ENCODE measurements around the gene DHX30. TPM values are rescaled to one million over a fixed set of nuclear protein-coding genes. Genes with fewer than 3 reads are reported as not detected.

The DHX30 gene
- total RNA-seq, 1 donor = 59.4 TPM

GRCh38 chr3:47896736-47897135, 93.8 kb downstream of the DHX30 start:
- H3K4me2 ChIP-seq (ENCODE audit: insufficient read depth, low read length) = no peak overlapping the region
- peaks cover 11% of the 10 kb centered on the region for H4K20me1 ChIP-seq (ENCODE audit: insufficient read depth, low read length)
- peaks cover 33% of the 10 kb centered on the region for H3K36me3 ChIP-seq (ENCODE audit: insufficient read depth, low read length)
- H3K9me3 ChIP-seq (ENCODE audit: low read depth, low read length) = no peaks in the 10 kb centered on the region
- TF ChIP-seq CTCF (IDR thresholded peaks at IDR 0.05; ENCODE audit: extremely low read depth, low read depth, low read length) = no peak
- no peak overlapping the region for H3K27ac ChIP-seq (ENCODE audit: low read depth, low read length)
- H2AFZ ChIP-seq (ENCODE audit: low read length) = no peak overlapping the region
- H3K79me2 ChIP-seq (ENCODE audit: insufficient read depth, low read length) = peaks cover 23% of the 10 kb centered on the region
- H3K27me3 ChIP-seq (ENCODE audit: insufficient read depth, low read length) = no peaks in the 10 kb centered on the region
- no peak overlapping the region for H3K4me3 ChIP-seq (ENCODE audit: insufficient read depth, low read length)
- no peaks in the 10 kb centered on the region for H3K4me1 ChIP-seq (ENCODE audit: insufficient read depth, low read length)
- no peak for DNase-seq (ENCODE audit: insufficient read length, low spot score, missing footprints)

GRCh38 chr3:47897954-47898353, 95.0 kb downstream of the DHX30 start:
- Histone ChIP-seq H3K4me3 (ENCODE audit: insufficient read depth, low read length) (no peak overlapping the region), H2AFZ (ENCODE audit: low read length) (no peak overlapping the region), H3K79me2 (ENCODE audit: insufficient read depth, low read length) (peaks cover 20% of the 10 kb centered on the region), H3K4me1 (ENCODE audit: insufficient read depth, low read length) (peaks cover 6% of the 10 kb centered on the region), H4K20me1 (ENCODE audit: insufficient read depth, low read length) (peaks cover 14% of the 10 kb centered on the region), H3K36me3 (ENCODE audit: insufficient read depth, low read length) (peaks cover 27% of the 10 kb centered on the region), H3K27ac (ENCODE audit: low read depth, low read length) (no peak overlapping the region), H3K4me2 (ENCODE audit: insufficient read depth, low read length) (no peak overlapping the region), H3K9me3 (ENCODE audit: low read depth, low read length) (no peaks in the 10 kb centered on the region), H3K27me3 (ENCODE audit: insufficient read depth, low read length) (no peaks in the 10 kb centered on the region)
- DNase-seq (ENCODE audit: insufficient read length, low spot score, missing footprints) = no peak
- TF ChIP-seq CTCF (IDR thresholded peaks at IDR 0.05; ENCODE audit: extremely low read depth, low read depth, low read length) = no peak

DNA sequence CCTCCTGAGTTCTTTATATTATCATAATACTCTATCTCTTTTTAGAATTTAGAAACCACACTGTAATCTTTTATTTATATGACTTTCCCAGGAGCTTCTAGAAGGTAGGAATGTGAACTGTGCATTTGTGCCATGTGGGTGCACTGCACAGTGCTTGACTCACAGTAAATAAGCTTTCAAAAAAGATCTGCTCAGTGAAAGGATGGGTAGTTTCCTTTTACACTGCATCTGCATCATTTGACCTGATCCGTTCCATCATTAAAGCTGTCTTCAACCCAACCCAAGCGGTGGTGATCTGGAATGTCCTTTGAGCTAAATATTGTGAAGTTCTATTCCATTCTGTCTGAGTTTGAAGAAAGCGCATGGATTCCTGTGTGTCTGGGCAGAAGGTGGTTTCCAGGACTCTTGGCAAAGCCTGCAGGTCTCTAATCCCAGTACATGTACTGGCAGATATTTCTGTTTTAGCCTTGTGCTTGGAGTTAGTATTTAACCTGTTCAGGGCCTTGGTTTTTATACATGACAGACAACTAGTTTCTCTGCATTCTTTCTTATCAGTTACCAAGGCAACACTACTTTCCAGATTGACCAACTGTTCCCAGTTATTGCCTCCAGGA, 96.7 kb downstream of the DHX30 start:
- Histone ChIP-seq H3K9me3 (ENCODE audit: low read depth, low read length) (no peaks in the 10 kb centered on the region), H3K4me3 (ENCODE audit: insufficient read depth, low read length) (no peak overlapping the region), H4K20me1 (ENCODE audit: insufficient read depth, low read length) (peaks cover 14% of the 10 kb centered on the region), H2AFZ (ENCODE audit: low read length) (no peak overlapping the region), H3K4me2 (ENCODE audit: insufficient read depth, low read length) (no peak overlapping the region), H3K36me3 (ENCODE audit: insufficient read depth, low read length) (peaks cover 29% of the 10 kb centered on the region), H3K4me1 (ENCODE audit: insufficient read depth, low read length) (peaks cover 7% of the 10 kb centered on the region), H3K79me2 (ENCODE audit: insufficient read depth, low read length) (peaks cover 25% of the 10 kb centered on the region), H3K27ac (ENCODE audit: low read depth, low read length) (no peak overlapping the region), H3K27me3 (ENCODE audit: insufficient read depth, low read length) (no peaks in the 10 kb centered on the region)
- no peak for DNase-seq (ENCODE audit: insufficient read length, low spot score, missing footprints)
- no peak for TF ChIP-seq CTCF (IDR thresholded peaks at IDR 0.05; ENCODE audit: extremely low read depth, low read depth, low read length)

Small RNA genes lying within 50 kb of the gene (small RNA-seq; reads per million reads assigned to genes)
- 23.4 reads per million, percentile 95 among the genes with 10 or more reads in this experiment for gene MIR1226
- gene RF02271 = not detected

Other genes starting within 250 kb of the DHX30 start
- under 0.01 and 0.29 TPM in 2 replicates for gene CSPG5, start 224.3 kb upstream of the DHX30 start, total RNA-seq
- gene SMARCC1, start 21.2 kb upstream of the DHX30 start, total RNA-seq = 46.3 and 46.7 TPM in 2 replicates
- gene MAP4, start 213.3 kb downstream of the DHX30 start, total RNA-seq = 158 TPM in 2 replicates

Data from osteoblast (primary cell).